HepG2 (cell line): Measurements from ENCODE around the gene TSHZ2. TPM values are rescaled to one million over a fixed set of nuclear protein-coding genes. Genes with fewer than 3 reads are reported as not detected.

Experiments used
- ATAC-seq: fragments of 200-7000 bp; cut with Tn5 transposase; 3 replicates; pipeline ENCODE4 v1.9.1; 2020; ENCODE audit warnings: mild to moderate bottlenecking, moderate library complexity
- BruUV-seq: library from RNA; stranded (reverse); fragments of 400-500 nt; replicated peaks from 2 replicates; lab custom pipeline; 2021; lab: Mats Ljungman, UMichigan
- CTCF ChIA-PET: fragments of 300-600 bp; formaldehyde crosslinking; extraction: SDS; loops from one replicate; lab custom pipeline; 2021; ENCODE audit warnings: low total read pairs, inconsistent platforms, low intra/inter-chr PET ratio; lab: Yijun Ruan, JAX
- POLR2A ChIA-PET: fragments of 350-600 bp; sonication (Branson Sonifier 250); formaldehyde crosslinking; loops from one replicate; lab custom pipeline; 2020; ENCODE audit warnings: antibody characterized with exemption, inconsistent platforms; lab: Yijun Ruan, JAX
- DNase-seq: peaks from one replicate; pipeline ENCODE4 v3.0.0-alpha.2; 2015; ENCODE audit warnings: low spot score
- FAIRE-seq: peaks from 3 replicates; lab custom pipeline; 2011; peaks lifted over from hg19 to GRCh38; lab: Jason Lieb, UNC
- H2AFZ ChIP-seq: one replicate; pipeline ENCODE4 v1.6.1; 2011; ENCODE audit warnings: low read length, inconsistent platforms
- H3K27ac ChIP-seq: fragments of 300-600 bp; 3 replicates; pipeline ENCODE4 v1.8.0; 2011; ENCODE audit warnings: mixed run types, mild to moderate bottlenecking, mixed read lengths, low read length, inconsistent platforms; ENCODE audit not compliant: insufficient read depth; ENCODE audit errors: extremely low read length
- H3K27me3 ChIP-seq, 2 experiments: fragments of 200-600 bp in 1 of 2; 2 replicates in 1 of 2; 3 replicates in 1 of 2; pipeline versions ENCODE4 v1.6.0 to v1.8.0; 2011; ENCODE audit warnings: low read length in 2 of 2, mild to moderate bottlenecking in 2 of 2, moderate library complexity in 2 of 2, inconsistent platforms in 1 of 2; ENCODE audit not compliant: insufficient read depth in 2 of 2, control insufficient read depth in 1 of 2
- H3K36me3 ChIP-seq, 2 experiments: fragments of 200-600 bp in 1 of 2; replicated peaks in 1 of 2; 2 replicates in 1 of 2; 3 replicates in 1 of 2; pipeline versions ENCODE4 v1.5.1 to v1.8.0; 2011; ENCODE audit warnings: low read length in 2 of 2, inconsistent platforms in 1 of 2; ENCODE audit not compliant: insufficient read depth in 2 of 2, control insufficient read depth in 1 of 2
- H3K4me1 ChIP-seq: 2 replicates; pipeline ENCODE4 v1.5.1; 2012; ENCODE audit warnings: low read length, inconsistent platforms; ENCODE audit not compliant: insufficient read depth
- H3K4me2 ChIP-seq: 2 replicates; pipeline ENCODE4 v1.6.0; 2011; ENCODE audit warnings: low read depth, low read length, inconsistent platforms
- H3K4me3 ChIP-seq, 3 experiments: fragments of 200-600 bp in 1 of 3; sonication (generic), shearing (Covaris generic) in 1 of 3; replicated peaks in 1 of 3; 2 replicates each; pipeline ENCODE4 v1.5.1; 2011 to 2016; ENCODE audit warnings: low read length in 3 of 3, inconsistent platforms in 2 of 3, low read depth in 2 of 3, mild to moderate bottlenecking in 2 of 3, control low read depth in 1 of 3, mixed read lengths in 1 of 3; ENCODE audit not compliant: insufficient read depth in 1 of 3
- H3K79me2 ChIP-seq: one replicate; pipeline ENCODE4 v1.6.1; 2011; ENCODE audit warnings: low read length, inconsistent platforms; ENCODE audit not compliant: insufficient read depth
- H3K9ac ChIP-seq: 2 replicates; pipeline ENCODE4 v1.6.0; 2011; ENCODE audit warnings: mild to moderate bottlenecking, low read depth, low read length, inconsistent platforms; ENCODE audit not compliant: insufficient read depth
- H3K9me3 ChIP-seq: 2 replicates; pipeline ENCODE4 v1.5.1; 2012; ENCODE audit warnings: mild to moderate bottlenecking, low read length
- H4K20me1 ChIP-seq: 2 replicates; pipeline ENCODE4 v1.6.0; 2011; ENCODE audit warnings: inconsistent platforms, mild to moderate bottlenecking, low read length, moderate library complexity; ENCODE audit not compliant: insufficient read depth
- CHD2 ChIP-seq: IDR thresholded peaks from 2 replicates; pipeline ENCODE4 v1.6.1; 2011; ENCODE audit warnings: low read depth, low read length, improper control_type of control experiment
- FOXK1 ChIP-seq: sonication (generic); formaldehyde crosslinking; IDR thresholded peaks from 2 replicates; pipeline ENCODE4 v1.4.0; 2020; ENCODE audit warnings: low read depth, missing genetic modification reagents, borderline replicate concordance
- FOXK2 ChIP-seq: fragments of 450-650 bp; IDR thresholded peaks from 2 replicates; pipeline ENCODE4 v1.6.1; 2016
- FOXP1 ChIP-seq, 2 experiments: fragments of 450-650 bp in 1 of 2; IDR thresholded peaks; 2 replicates each; pipeline ENCODE4 v1.6.1; 2017 to 2018; ENCODE audit warnings: antibody characterized with exemption in 1 of 2
- HNRNPK ChIP-seq: fragments of 200-400 bp; formaldehyde crosslinking; IDR thresholded peaks from 2 replicates; pipeline ENCODE4 v1.6.1; 2018; ENCODE audit warnings: low read length, low read depth, moderate library complexity, mild to moderate bottlenecking; ENCODE audit not compliant: poor library complexity, severe bottlenecking
- IKZF1 ChIP-seq: fragments of 450-650 bp; IDR thresholded peaks from 2 replicates; pipeline ENCODE4 v1.7.1; 2016
- KDM4B ChIP-seq: sonication (generic); formaldehyde crosslinking; IDR thresholded peaks from 2 replicates; pipeline ENCODE4 v1.4.0; 2020; ENCODE audit warnings: missing genetic modification reagents
- MAF1 ChIP-seq: sonication (generic); formaldehyde crosslinking; IDR thresholded peaks from 2 replicates; pipeline ENCODE4 v1.5.0; 2020; ENCODE audit warnings: missing genetic modification reagents, borderline replicate concordance
- PCBP2 ChIP-seq: fragments of 200-400 bp; formaldehyde crosslinking; optimal IDR thresholded peaks from 2 replicates; pipeline ENCODE3; 2018; ENCODE audit warnings: low read length, low read depth; ENCODE audit not compliant: poor library complexity, severe bottlenecking
- SOX13 ChIP-seq, 3 experiments: fragments of 450-650 bp in 1 of 3; sonication (generic) in 1 of 3; formaldehyde crosslinking in 1 of 3; IDR thresholded peaks in 2 of 3; conservative IDR thresholded peaks in 1 of 3; 2 replicates each; pipeline versions ENCODE4 v1.5.0 to v1.6.1; 2016 to 2020; ENCODE audit warnings: antibody characterized with exemption in 1 of 3, mild to moderate bottlenecking in 1 of 3, missing compliant biosample characterization in 1 of 3, missing genetic modification reagents in 1 of 3, moderate library complexity in 1 of 3
- THYN1 ChIP-seq: sonication (generic); formaldehyde crosslinking; IDR thresholded peaks from 2 replicates; pipeline ENCODE4 v1.8.1; 2023; ENCODE audit warnings: low read depth, mild to moderate bottlenecking, moderate library complexity, missing genetic modification reagents, borderline replicate concordance
- ZNF350 ChIP-seq: sonication (generic); formaldehyde crosslinking; IDR thresholded peaks from 2 replicates; pipeline ENCODE4 v1.4.0; 2020; ENCODE audit warnings: mild to moderate bottlenecking, low read depth, missing genetic modification reagents, borderline replicate concordance
- ZNF572 ChIP-seq: sonication (generic); formaldehyde crosslinking; IDR thresholded peaks from 2 replicates; pipeline ENCODE4 v1.5.1; 2020; ENCODE audit warnings: mild to moderate bottlenecking, missing genetic modification reagents
- ZNF660 ChIP-seq: sonication (generic); formaldehyde crosslinking; IDR thresholded peaks from 2 replicates; pipeline ENCODE4 v1.5.1; 2020; ENCODE audit warnings: mild to moderate bottlenecking, low read depth, missing genetic modification reagents, borderline replicate concordance
- ZSCAN25 ChIP-seq: sonication (generic); formaldehyde crosslinking; IDR thresholded peaks from 2 replicates; pipeline ENCODE4 v1.8.0; 2022; ENCODE audit warnings: mild to moderate bottlenecking, missing genetic modification reagents
- WGBS: methylation state at CpG from one replicate; pipeline ENCODE4 v1.1.6; 2017; ENCODE audit warnings: low lambda C conversion rate; 5-methylcytosine and 5-hydroxymethylcytosine counted together
- in situ Hi-C: cut with HindIII; loops from 2 replicates; pipeline ENCODE4 v1.10.0; 2017; ENCODE audit warnings: low pct_unique_long_range_greater_than_20kb; ENCODE audit not compliant: extremely low pct_ligation_motif_present
- intact Hi-C: fragments of 100-400 bp; cut with micrococcal nuclease; formaldehyde crosslinking; loops from one replicate; pipeline ENCODE4 v1.10.0; 2022; ENCODE audit not compliant: unreplicated experiment
- polyA plus RNA-seq, 8 experiments: library from polyadenylated mRNA; depleted of rRNA in 3 of 8; stranded (reverse) in 7 of 8; unstranded in 1 of 8; fragments of >200 nt; fragmentation: Illumina TruSeq in 4 of 8; extraction: Trizol in 4 of 8; gene quantifications; 2 replicates each; pipeline versions ENCODE4 v1.2.1 to v1.2.3, GENCODE V29; 2011 to 2016; ENCODE audit warnings: low read depth in 4 of 8, missing spikeins in 1 of 8, mixed read lengths in 1 of 8; ENCODE audit not compliant: insufficient read depth in 1 of 8
- total RNA-seq, 5 experiments: library from RNA; depleted of rRNA; stranded (reverse); fragments of >200 nt; fragmentation: Illumina TruSeq; extraction: Trizol; gene quantifications; 2 replicates each; pipeline ENCODE4 v1.2.3, GENCODE V29; 2016; ENCODE audit warnings: low read depth in 1 of 5
- TF ChIP-seq, protein P1 (sequence below): IDR thresholded peaks from 2 replicates; pipeline ENCODE4 v1.6.1; 2016; ENCODE audit warnings: mild to moderate bottlenecking
- TF ChIP-seq, protein P2 (sequence below): sonication (generic); formaldehyde crosslinking; IDR thresholded peaks from 2 replicates; pipeline ENCODE4 v1.4.0; 2020; ENCODE audit warnings: missing genetic modification reagents

Gene TSHZ2
- total and polyA plus RNA-seq, 2 of the 13 experiments (the other 11 are each of a cell fraction or from before 2014, with no cell fraction given), result 0.01 TPM; not detected in 1

DNA sequence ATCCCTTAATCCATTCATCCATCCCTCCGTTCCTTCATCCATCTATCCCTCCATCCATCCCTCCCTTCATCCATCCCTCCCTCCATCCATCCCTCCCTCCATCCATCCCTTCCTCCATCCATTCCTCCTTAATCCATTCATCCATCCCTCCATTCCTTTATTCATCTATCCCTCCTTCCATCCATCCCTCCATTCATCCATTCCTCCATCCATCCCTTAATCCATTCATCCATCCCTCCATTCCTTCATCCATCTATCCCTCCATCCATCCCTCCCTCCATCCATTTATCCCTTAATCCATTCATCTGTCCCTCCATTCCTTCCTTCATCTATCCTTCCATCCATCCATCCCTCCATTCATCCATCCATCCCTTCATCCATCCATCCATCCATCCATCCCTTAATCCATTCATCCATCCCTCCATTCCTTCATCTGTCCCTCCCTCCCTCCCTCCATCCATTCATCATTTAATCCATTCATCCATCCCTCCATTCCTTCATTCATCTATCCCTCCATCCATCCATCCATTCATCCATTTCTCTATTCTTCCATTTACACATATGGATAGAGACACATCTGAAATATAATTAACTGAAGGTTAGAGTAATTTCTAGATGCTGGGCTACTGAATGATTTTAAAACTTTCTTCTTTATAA lies 100.9 kb downstream of the TSHZ2 start:
- Histone ChIP-seq H3K9ac (no peak overlapping the region), H3K27ac (no peak overlapping the region), H4K20me1 (no peaks in the 10 kb centered on the region), H3K79me2 (no peaks in the 10 kb centered on the region), H3K36me3 (no peaks in the 10 kb centered on the region), H3K4me3 (no peak overlapping the region), H3K9me3 (0 out of 2 replicates have a peak, but pooled peaks cover under 1% of the 10 kb centered on the region), H3K4me1 (peaks cover 27% of the 10 kb centered on the region), H3K27me3 (peaks cover 1 to 9% of the 10 kb centered on the region in 2 experiments; a peak in 2 of 5 replicates), H2AFZ (no peak overlapping the region), H3K4me2 (no peak overlapping the region)
- TF ChIP-seq IKZF1 (0 out of 2 replicates have a peak, but pooled peaks have one; percentile 81), CHD2 (no peak), FOXK2 (0 out of 2 replicates have a peak, but pooled peaks have one; percentile 34), MAF1 (no peak), FOXK1 (no peak), ZSCAN25 (no peak), ZNF350 (CRISPR knock-in tag) (no peak), KDM4B (no peak), ZNF660 (CRISPR knock-in tag) (no peak), ZNF572 (CRISPR knock-in tag) (no peak), FOXP1 (IDR thresholded peaks at IDR 0.05) (0 out of 2 replicates have a peak, but pooled peaks have one; percentile 18), FOXP1 (CRISPR knock-in tag; IDR thresholded peaks at IDR 0.05) (no peak), HNRNPK (peak; percentile 94), SOX13 (IDR thresholded peaks at IDR 0.05) (no peak), SOX13 (CRISPR knock-in tag; conservative IDR thresholded peaks at IDR 0.05 in 1 of 2, IDR thresholded peaks at IDR 0.05 in 1 of 2) (no peak), PCBP2 (peak; percentile 69), THYN1 (CRISPR knock-in tag) (no peak)
- TF ChIP-seq, protein P1, sequence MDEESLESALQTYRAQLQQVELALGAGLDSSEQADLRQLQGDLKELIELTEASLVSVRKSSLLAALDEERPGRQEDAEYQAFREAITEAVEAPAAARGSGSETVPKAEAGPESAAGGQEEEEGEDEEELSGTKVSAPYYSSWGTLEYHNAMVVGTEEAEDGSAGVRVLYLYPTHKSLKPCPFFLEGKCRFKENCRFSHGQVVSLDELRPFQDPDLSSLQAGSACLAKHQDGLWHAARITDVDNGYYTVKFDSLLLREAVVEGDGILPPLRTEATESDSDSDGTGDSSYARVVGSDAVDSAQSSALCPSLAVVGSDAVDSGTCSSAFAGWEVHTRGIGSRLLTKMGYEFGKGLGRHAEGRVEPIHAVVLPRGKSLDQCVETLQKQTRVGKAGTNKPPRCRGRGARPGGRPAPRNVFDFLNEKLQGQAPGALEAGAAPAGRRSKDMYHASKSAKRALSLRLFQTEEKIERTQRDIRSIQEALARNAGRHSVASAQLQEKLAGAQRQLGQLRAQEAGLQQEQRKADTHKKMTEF (CRISPR knock-in tag), result no peak
- TF ChIP-seq, protein P2, sequence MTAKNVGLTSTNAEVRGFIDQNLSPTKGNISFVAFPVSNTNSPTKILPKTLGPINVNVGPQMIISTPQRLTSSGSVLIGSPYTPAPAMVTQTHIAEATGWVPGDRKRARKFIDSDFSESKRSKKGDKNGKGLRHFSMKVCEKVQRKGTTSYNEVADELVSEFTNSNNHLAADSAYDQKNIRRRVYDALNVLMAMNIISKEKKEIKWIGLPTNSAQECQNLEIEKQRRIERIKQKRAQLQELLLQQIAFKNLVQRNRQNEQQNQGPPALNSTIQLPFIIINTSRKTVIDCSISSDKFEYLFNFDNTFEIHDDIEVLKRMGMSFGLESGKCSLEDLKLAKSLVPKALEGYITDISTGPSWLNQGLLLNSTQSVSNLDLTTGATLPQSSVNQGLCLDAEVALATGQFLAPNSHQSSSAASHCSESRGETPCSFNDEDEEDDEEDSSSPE (CRISPR knock-in tag), result no peak
- BruUV-seq, result no TSS peak
- intact Hi-C loops (no loop called here), in situ Hi-C loops (no loop called here)
- DNase-seq, result no peak
- POLR2A ChIA-PET, result interaction anchor here (0.6 to 0.9 kb wide), 2 partner anchors 8 to 640 kb away, joined by 3 read pairs; no protein-coding TSS in a partner anchor
- WGBS, result 67% methylated on average over 1 of the region's 1 CpG
- no peak for FAIRE-seq
- no peak for ATAC-seq
- CTCF ChIA-PET, result no interaction called here
